ENCODE measurements around the gene LARP6. TPM values are rescaled to one million over a fixed set of nuclear protein-coding genes. Genes with fewer than 3 reads are reported as not detected.
A peak's percentile ranks its signal among the peaks of the same experiment; 100 is the strongest.

LARP6 gene
- total and polyA plus RNA-seq, 2 donors from 2014 or later: 21.0 to 62.8 TPM

DNA sequence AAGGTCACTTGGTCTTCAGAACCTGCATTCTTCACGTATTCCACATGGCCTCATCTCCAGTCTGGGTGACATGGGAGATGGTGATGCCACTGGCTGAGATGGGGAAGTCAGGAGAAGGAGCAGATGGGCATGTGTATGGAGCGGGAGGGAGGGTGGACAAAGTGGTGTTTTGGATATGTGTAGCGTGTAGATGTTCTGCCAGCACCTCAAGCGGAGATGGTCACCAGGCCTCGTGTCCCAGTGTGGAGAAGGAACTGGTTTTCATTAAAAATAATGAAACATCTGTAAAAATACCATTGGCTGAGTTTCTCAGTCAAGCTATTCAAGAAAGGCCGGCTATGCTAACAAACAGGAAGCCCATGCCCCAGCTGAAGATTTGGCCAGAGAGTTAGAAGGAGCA is 26.2 kb downstream of the LARP6 start:
- H3K4me3 ChIP-seq (ENCODE audit: low read length in 3 of 3): no peak overlapping the region
- FAIRE-seq (no peak), DNase-seq (no peak)
- H3K9ac ChIP-seq (ENCODE audit: low read length in 3 of 3): no peak overlapping the region
- peaks cover 0 to 20% (median 13%) of the 10 kb centered on the region in 3 donors for H3K4me1 ChIP-seq (ENCODE audit: control insufficient read depth in 2 of 3, insufficient read depth in 2 of 3, low read depth in 1 of 3, low read length in 3 of 3)
- H3K27me3 ChIP-seq (ENCODE audit: control insufficient read depth, insufficient read depth, low read length): no peaks in the 10 kb centered on the region
- intact Hi-C loops (cut with DNase I): no loop called here
- no peaks in the 10 kb centered on the region for H3K36me3 ChIP-seq (ENCODE audit: control insufficient read depth in 2 of 3, insufficient read depth in 3 of 3, low read length in 3 of 3)
- TF ChIP-seq CTCF (IDR thresholded peaks at IDR 0.05; ENCODE audit: borderline replicate concordance, extremely low read depth, insufficient read depth): no peak
- no peaks in the 10 kb centered on the region for H3K9me3 ChIP-seq (ENCODE audit: control insufficient read depth in 2 of 3, insufficient read depth in 1 of 3, low read length in 3 of 3)
- no peak overlapping the region for H3K27ac ChIP-seq (ENCODE audit: low read depth in 2 of 2, low read length in 2 of 2)

GRCh38 chr15:70826634-70827033 is 27.3 kb downstream of the LARP6 start:
- no peak for DNase-seq

GRCh38 chr15:70825841-70826240 is 28.1 kb downstream of the LARP6 start:
- Histone ChIP-seq H3K27ac (ENCODE audit: low read depth in 2 of 2, low read length in 2 of 2) (no peak overlapping the region), H3K9me3 (ENCODE audit: control insufficient read depth in 2 of 3, insufficient read depth in 1 of 3, low read length in 3 of 3) (no peaks in the 10 kb centered on the region), H3K9ac (ENCODE audit: low read length in 3 of 3) (no peak overlapping the region), H3K36me3 (ENCODE audit: control insufficient read depth in 2 of 3, insufficient read depth in 3 of 3, low read length in 3 of 3) (no peaks in the 10 kb centered on the region), H3K4me3 (ENCODE audit: low read length in 3 of 3) (no peak overlapping the region), H3K4me1 (ENCODE audit: control insufficient read depth in 2 of 3, insufficient read depth in 2 of 3, low read depth in 1 of 3, low read length in 3 of 3) (peaks cover 0 to 14% (median 9%) of the 10 kb centered on the region in 3 donors), H3K27me3 (ENCODE audit: control insufficient read depth, insufficient read depth, low read length) (no peaks in the 10 kb centered on the region)
- FAIRE-seq (no peak), DNase-seq (no peak)
- no peak for TF ChIP-seq CTCF (IDR thresholded peaks at IDR 0.05; ENCODE audit: borderline replicate concordance, extremely low read depth, insufficient read depth)
- intact Hi-C loops (cut with DNase I): no loop called here

More at GRCh38 chr15:70826634-70827033, 27.3 kb downstream of the LARP6 start:
- H3K27me3 ChIP-seq (ENCODE audit: control insufficient read depth, insufficient read depth, low read length): no peaks in the 10 kb centered on the region
- no peak for TF ChIP-seq CTCF (IDR thresholded peaks at IDR 0.05; ENCODE audit: borderline replicate concordance, extremely low read depth, insufficient read depth)
- no peak for FAIRE-seq
- intact Hi-C loops (cut with DNase I): no loop called here
- no peak overlapping the region for H3K4me3 ChIP-seq (ENCODE audit: low read length in 3 of 3)
- no peak overlapping the region for H3K9ac ChIP-seq (ENCODE audit: low read length in 3 of 3)
- H3K9me3 ChIP-seq (ENCODE audit: control insufficient read depth in 2 of 3, insufficient read depth in 1 of 3, low read length in 3 of 3): no peaks in the 10 kb centered on the region
- H3K4me1 ChIP-seq (ENCODE audit: control insufficient read depth in 2 of 3, insufficient read depth in 2 of 3, low read depth in 1 of 3, low read length in 3 of 3): peaks cover 0 to 20% (median 13%) of the 10 kb centered on the region in 3 donors
- H3K36me3 ChIP-seq (ENCODE audit: control insufficient read depth in 2 of 3, insufficient read depth in 3 of 3, low read length in 3 of 3): no peaks in the 10 kb centered on the region
- H3K27ac ChIP-seq (ENCODE audit: low read depth in 2 of 2, low read length in 2 of 2): no peak overlapping the region

DNA sequence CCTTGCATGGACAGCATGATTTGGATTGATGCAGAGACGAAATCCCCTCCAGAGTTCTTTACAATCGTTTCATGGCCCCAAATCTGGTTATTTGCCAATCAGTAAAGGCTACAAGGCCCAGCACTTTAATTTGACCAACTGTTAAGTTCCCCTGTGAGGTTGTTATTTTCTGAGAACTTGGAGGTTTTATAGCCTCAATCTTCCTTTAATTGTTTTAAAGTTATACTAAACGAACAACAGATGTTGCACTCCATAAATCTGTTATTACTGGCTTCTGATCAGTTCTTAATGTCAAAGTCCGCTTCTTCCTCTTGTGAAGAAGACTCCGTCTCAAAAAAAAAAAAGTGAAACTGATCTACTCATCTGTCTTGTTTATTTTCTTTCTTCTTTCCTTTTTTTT is 30.8 kb downstream of the LARP6 start:
- no peak overlapping the region for H3K4me3 ChIP-seq (ENCODE audit: low read length in 3 of 3)
- no peak overlapping the region for H3K9ac ChIP-seq (ENCODE audit: low read length in 3 of 3)
- no peaks in the 10 kb centered on the region for H3K4me1 ChIP-seq (ENCODE audit: control insufficient read depth in 2 of 3, insufficient read depth in 2 of 3, low read depth in 1 of 3, low read length in 3 of 3)
- no peak overlapping the region for H3K27ac ChIP-seq (ENCODE audit: low read depth in 2 of 2, low read length in 2 of 2)
- FAIRE-seq (no peak), DNase-seq (peak in 1 of 5 donors; percentile 22)
- intact Hi-C loops (cut with DNase I): no loop called here
- no peaks in the 10 kb centered on the region for H3K36me3 ChIP-seq (ENCODE audit: control insufficient read depth in 2 of 3, insufficient read depth in 3 of 3, low read length in 3 of 3)
- no peaks in the 10 kb centered on the region for H3K9me3 ChIP-seq (ENCODE audit: control insufficient read depth in 2 of 3, insufficient read depth in 1 of 3, low read length in 3 of 3)
- no peaks in the 10 kb centered on the region for H3K27me3 ChIP-seq (ENCODE audit: control insufficient read depth, insufficient read depth, low read length)
- TF ChIP-seq CTCF (IDR thresholded peaks at IDR 0.05; ENCODE audit: borderline replicate concordance, extremely low read depth, insufficient read depth): no peak
